ENCODE data around the gene DAZAP2.

GRCh38 chr12:51234530-51234929, 4.1 kb upstream of the DAZAP2 start:
- TF ChIP-seq GATA2 (IDR thresholded peaks at IDR 0.05; ENCODE audit: low read depth, low read length) (peak; percentile 86), GATA3 (IDR thresholded peaks at IDR 0.05; ENCODE audit: low read depth, low read length) (peak; percentile 84)
